Trophoblast cell (in vitro differentiated cells and primary cell): Measurements from ENCODE around the gene GRIK4.

Experiments used
- DNase-seq, 2 donors: peaks; one replicate each; pipeline ENCODE4 v3.0.0-alpha.2; 2016
- H2AFZ ChIP-seq: 2 replicates; pipeline ENCODE4 v1.6.1; 2013; ENCODE audit warnings: low read length, moderate library complexity, mild to moderate bottlenecking; ENCODE audit not compliant: insufficient read depth, poor library complexity
- H2AK5ac ChIP-seq: 2 replicates; pipeline ENCODE4 v1.6.1; 2013; ENCODE audit warnings: mild to moderate bottlenecking, low read length
- H2BK120ac ChIP-seq: 2 replicates; pipeline ENCODE4 v1.6.1; 2013; ENCODE audit warnings: low read length, mild to moderate bottlenecking, moderate library complexity; ENCODE audit not compliant: insufficient read depth, poor library complexity
- H2BK12ac ChIP-seq: 2 replicates; pipeline ENCODE4 v1.6.1; 2013; ENCODE audit warnings: mild to moderate bottlenecking, low read length, moderate library complexity
- H2BK5ac ChIP-seq: 2 replicates; pipeline ENCODE4 v1.6.1; 2013; ENCODE audit warnings: low read length, low read depth, moderate library complexity, mild to moderate bottlenecking; ENCODE audit not compliant: poor library complexity
- H3K14ac ChIP-seq: 2 replicates; pipeline ENCODE4 v1.6.1; 2013; ENCODE audit warnings: mild to moderate bottlenecking, low read length
- H3K18ac ChIP-seq: 2 replicates; pipeline ENCODE4 v1.6.1; 2013; ENCODE audit warnings: mild to moderate bottlenecking, low read length
- H3K23ac ChIP-seq: 2 replicates; pipeline ENCODE4 v1.6.1; 2013; ENCODE audit warnings: low read length
- H3K27ac ChIP-seq: 2 replicates; pipeline ENCODE4 v1.5.1; 2013; ENCODE audit warnings: low read depth, mild to moderate bottlenecking, inconsistent platforms, low read length, moderate library complexity
- H3K27me3 ChIP-seq: 2 replicates; pipeline ENCODE4 v1.6.1; 2013; ENCODE audit warnings: inconsistent platforms, mild to moderate bottlenecking, low read length, moderate library complexity; ENCODE audit not compliant: insufficient read depth
- H3K36me3 ChIP-seq, 2 experiments: 1 replicate in 1 of 2; 2 replicates in 1 of 2; pipeline ENCODE4 v1.6.1; 2013; ENCODE audit warnings: low read length in 2 of 2, mild to moderate bottlenecking in 2 of 2, moderate library complexity in 1 of 2; ENCODE audit not compliant: insufficient read depth in 2 of 2, control insufficient read depth in 1 of 2
- H3K4ac ChIP-seq: 2 replicates; pipeline ENCODE4 v1.6.1; 2013; ENCODE audit warnings: low read depth, mild to moderate bottlenecking, low read length, moderate library complexity
- H3K4me1 ChIP-seq, 2 experiments: 1 replicate in 1 of 2; 2 replicates in 1 of 2; pipeline ENCODE4 v1.6.1; 2013; ENCODE audit warnings: low read length in 2 of 2, mild to moderate bottlenecking in 2 of 2, moderate library complexity in 1 of 2; ENCODE audit not compliant: insufficient read depth in 2 of 2, control insufficient read depth in 1 of 2
- H3K4me2 ChIP-seq: 2 replicates; pipeline ENCODE4 v1.6.1; 2013; ENCODE audit warnings: inconsistent platforms, mild to moderate bottlenecking, low read length, moderate library complexity
- H3K4me3 ChIP-seq: 2 replicates; pipeline ENCODE4 v1.5.1; 2013; ENCODE audit warnings: mild to moderate bottlenecking, low read depth, low read length, inconsistent platforms
- H3K79me1 ChIP-seq: one replicate; pipeline ENCODE4 v1.6.1; 2013; ENCODE audit warnings: low read length
- H3K79me2 ChIP-seq: 2 replicates; pipeline ENCODE4 v1.6.1; 2013; ENCODE audit warnings: low read length, mild to moderate bottlenecking; ENCODE audit not compliant: control insufficient read depth, insufficient read depth, poor library complexity
- H3K9ac ChIP-seq: 2 replicates; pipeline ENCODE4 v1.6.1; 2013; ENCODE audit warnings: mild to moderate bottlenecking, low read length
- H3K9me3 ChIP-seq: 2 replicates; pipeline ENCODE4 v1.6.1; 2013; ENCODE audit warnings: low read depth, mild to moderate bottlenecking, control low read depth, inconsistent platforms, low read length; ENCODE audit not compliant: insufficient read depth
- H4K12ac ChIP-seq: 2 replicates; pipeline ENCODE4 v1.6.1; 2013; ENCODE audit warnings: low read depth, mild to moderate bottlenecking, low read length, moderate library complexity
- H4K8ac ChIP-seq: 2 replicates; pipeline ENCODE4 v1.6.1; 2013; ENCODE audit warnings: low read depth, mild to moderate bottlenecking, low read length, moderate library complexity
- H4K91ac ChIP-seq: one replicate; pipeline ENCODE4 v1.6.1; 2013; ENCODE audit warnings: low read depth, mild to moderate bottlenecking, low read length, moderate library complexity
- WGBS: extraction: QIAGEN DNeasy Blood & Tissue Kit; methylation state at CpG from one replicate; pipeline ENCODE4 v1.1.7; 2013; ENCODE audit warnings: missing lambda C conversion rate; ENCODE audit not compliant: insufficient read length, insufficient coverage; ENCODE audit errors: extremely low coverage; 5-methylcytosine and 5-hydroxymethylcytosine counted together

Gene GRIK4

GRCh38 chr11:120871194-120871593 lies 359.6 kb downstream of the GRIK4 start:
- Histone ChIP-seq H3K4ac (no peak overlapping the region), H3K27ac (no peak overlapping the region), H2AFZ (no peak overlapping the region), H3K9me3 (peaks cover 3% of the 10 kb centered on the region), H3K36me3 (no peaks in the 10 kb centered on the region), H4K12ac (no peak overlapping the region), H3K23ac (no peak overlapping the region), H3K9ac (no peak overlapping the region), H4K91ac (no peak overlapping the region), H3K27me3 (no peaks in the 10 kb centered on the region), H3K4me1 (no peaks in the 10 kb centered on the region), H3K18ac (no peak overlapping the region), H4K8ac (no peak overlapping the region), H2BK5ac (no peak overlapping the region), H2AK5ac (no peak overlapping the region), H2BK12ac (no peak overlapping the region), H2BK120ac (no peak overlapping the region), H3K14ac (no peak overlapping the region), H3K4me3 (no peak overlapping the region), H3K79me2 (no peaks in the 10 kb centered on the region), H3K4me2 (no peak overlapping the region), H3K79me1 (no peaks in the 10 kb centered on the region)
- WGBS: no CpG with 5 or more reads among the region's 6 CpGs
- no peak for DNase-seq

GRCh38 chr11:120871924-120872323 lies 360.4 kb downstream of the GRIK4 start:
- Histone ChIP-seq H2BK5ac (no peak overlapping the region), H3K4me2 (no peak overlapping the region), H3K4me3 (no peak overlapping the region), H3K4me1 (no peaks in the 10 kb centered on the region), H3K27me3 (no peaks in the 10 kb centered on the region), H3K79me2 (no peaks in the 10 kb centered on the region), H4K12ac (no peak overlapping the region), H2BK12ac (no peak overlapping the region), H3K4ac (no peak overlapping the region), H3K23ac (no peak overlapping the region), H2AFZ (no peak overlapping the region), H2AK5ac (no peak overlapping the region), H3K27ac (no peak overlapping the region), H3K14ac (no peak overlapping the region), H4K8ac (no peak overlapping the region), H2BK120ac (no peak overlapping the region), H3K18ac (no peak overlapping the region), H3K36me3 (no peaks in the 10 kb centered on the region), H4K91ac (no peak overlapping the region), H3K9ac (no peak overlapping the region), H3K79me1 (no peaks in the 10 kb centered on the region), H3K9me3 (peaks cover 3% of the 10 kb centered on the region)
- WGBS: no CpG with 5 or more reads among the region's 2 CpGs
- DNase-seq: no peak

GRCh38 chr11:120873966-120874735 lies 362.6 kb downstream of the GRIK4 start:
- no peak overlapping the region for H4K12ac ChIP-seq
- no peak overlapping the region for H3K9ac ChIP-seq
- H4K8ac ChIP-seq: no peak overlapping the region
- no peak overlapping the region for H3K4me3 ChIP-seq
- no peak overlapping the region for H3K14ac ChIP-seq
- H3K79me1 ChIP-seq: no peaks in the 10 kb centered on the region
- no peak overlapping the region for H3K18ac ChIP-seq
- H2AFZ ChIP-seq: no peak overlapping the region
- H2BK120ac ChIP-seq: no peak overlapping the region
- H3K4ac ChIP-seq: no peak overlapping the region
- DNase-seq: no peak
- peaks cover 3% of the 10 kb centered on the region for H3K9me3 ChIP-seq
- H3K36me3 ChIP-seq: no peaks in the 10 kb centered on the region
- H2AK5ac ChIP-seq: no peak overlapping the region
- H3K27me3 ChIP-seq: no peaks in the 10 kb centered on the region
- H4K91ac ChIP-seq: no peak overlapping the region
- no peak overlapping the region for H3K27ac ChIP-seq
- no peaks in the 10 kb centered on the region for H3K4me1 ChIP-seq
- no peak overlapping the region for H3K4me2 ChIP-seq
- 100% methylated on average over 2 of the region's 15 CpGs for WGBS
- no peak overlapping the region for H2BK12ac ChIP-seq
- H3K23ac ChIP-seq: no peak overlapping the region
- no peak overlapping the region for H2BK5ac ChIP-seq
- H3K79me2 ChIP-seq: no peaks in the 10 kb centered on the region

GRCh38 chr11:120875986-120876385 lies 364.4 kb downstream of the GRIK4 start:
- Histone ChIP-seq H4K12ac (no peak overlapping the region), H3K14ac (no peak overlapping the region), H2AK5ac (no peak overlapping the region), H3K79me2 (no peaks in the 10 kb centered on the region), H3K4me2 (no peak overlapping the region), H3K4ac (no peak overlapping the region), H3K36me3 (no peaks in the 10 kb centered on the region), H2BK12ac (no peak overlapping the region), H3K4me1 (no peaks in the 10 kb centered on the region), H3K79me1 (no peaks in the 10 kb centered on the region), H3K4me3 (peak overlapping the region; percentile 28), H3K23ac (no peak overlapping the region), H3K9ac (no peak overlapping the region), H3K27me3 (no peaks in the 10 kb centered on the region), H3K27ac (no peak overlapping the region), H3K18ac (no peak overlapping the region), H3K9me3 (peaks cover 3% of the 10 kb centered on the region), H4K91ac (no peak overlapping the region), H2BK120ac (no peak overlapping the region), H2BK5ac (no peak overlapping the region), H2AFZ (no peak overlapping the region), H4K8ac (no peak overlapping the region)
- DNase-seq: no peak
- no CpG with 5 or more reads among the region's 1 CpG for WGBS
